HepG2 (cell line): ENCODE data around the gene CHST6. TPM values are rescaled to one million over a fixed set of nuclear protein-coding genes. Genes with fewer than 3 reads are reported as not detected.

Source experiments
- AHR ChIP-seq: IDR thresholded peaks from 2 replicates; pipeline ENCODE4 v1.6.1; 2018; ENCODE audit warnings: missing genetic modification reagents, missing compliant biosample characterization
- AKAP8 ChIP-seq: sonication (generic); formaldehyde crosslinking; IDR thresholded peaks from 2 replicates; pipeline ENCODE4 v1.5.1; 2020; ENCODE audit warnings: mild to moderate bottlenecking, missing genetic modification reagents
- DNMT3B ChIP-seq: conservative IDR thresholded peaks from 2 replicates; pipeline ENCODE4 v1.6.1; 2016; ENCODE audit warnings: missing biosample characterization, control low read depth
- FOXA3 ChIP-seq: IDR thresholded peaks from 2 replicates; pipeline ENCODE4 v1.6.1; 2016; ENCODE audit warnings: missing genetic modification reagents, missing compliant biosample characterization
- HMG20A ChIP-seq: IDR thresholded peaks from 2 replicates; pipeline ENCODE4 v1.6.1; 2016; ENCODE audit warnings: borderline replicate concordance
- JUN ChIP-seq: sonication (generic); formaldehyde crosslinking; IDR thresholded peaks from 2 replicates; pipeline ENCODE4 v1.4.0; 2020; ENCODE audit warnings: mild to moderate bottlenecking, missing genetic modification reagents
- KLF6 ChIP-seq: IDR thresholded peaks from 2 replicates; pipeline ENCODE4 v1.8.0; 2016; ENCODE audit warnings: missing biosample characterization, missing genetic modification reagents
- MLLT10 ChIP-seq: sonication (generic); formaldehyde crosslinking; IDR thresholded peaks from 2 replicates; pipeline ENCODE4 v1.4.0; 2020; ENCODE audit warnings: missing genetic modification reagents
- NKX3-1 ChIP-seq: sonication (generic); formaldehyde crosslinking; IDR thresholded peaks from 2 replicates; pipeline ENCODE4 v1.5.0; 2020; ENCODE audit warnings: missing genetic modification reagents
- PLRG1 ChIP-seq: fragments of 450-650 bp; conservative IDR thresholded peaks from 2 replicates; pipeline ENCODE4 v1.6.1; 2016
- POLR2AphosphoS2 ChIP-seq: IDR thresholded peaks from 2 replicates; pipeline ENCODE4 v1.6.1; 2011; ENCODE audit warnings: low read depth, low read length, improper control_type of control experiment
- PTBP1 ChIP-seq: fragments of 200-400 bp; formaldehyde crosslinking; IDR thresholded peaks from 2 replicates; pipeline ENCODE4 v1.6.1; 2018; ENCODE audit warnings: low read length, low read depth; ENCODE audit not compliant: poor library complexity, severe bottlenecking
- RBFOX2 ChIP-seq: fragments of 200-400 bp; formaldehyde crosslinking; IDR thresholded peaks from 2 replicates; pipeline ENCODE4 v1.6.1; 2017; ENCODE audit warnings: low read depth, mild to moderate bottlenecking, low read length
- RBM22 ChIP-seq: fragments of 200-400 bp; formaldehyde crosslinking; optimal IDR thresholded peaks from 2 replicates; pipeline ENCODE3; 2017; ENCODE audit warnings: mild to moderate bottlenecking, low read length, moderate library complexity
- TBL1XR1 ChIP-seq: fragments of 150-350 bp; IDR thresholded peaks from 2 replicates; pipeline ENCODE4 v1.6.1; 2014; ENCODE audit warnings: borderline replicate concordance, low read length; ENCODE audit not compliant: partially characterized antibody
- TCF7L2 ChIP-seq: IDR thresholded peaks from 2 replicates; pipeline ENCODE4 v1.6.1; 2011; ENCODE audit warnings: mild to moderate bottlenecking, low read depth, low read length, moderate library complexity
- WIZ ChIP-seq: sonication (generic); formaldehyde crosslinking; IDR thresholded peaks from 2 replicates; pipeline ENCODE4 v1.5.1; 2020; ENCODE audit warnings: mild to moderate bottlenecking, missing genetic modification reagents
- ZBTB7A ChIP-seq: sonication (generic); formaldehyde crosslinking; IDR thresholded peaks from 2 replicates; pipeline ENCODE4 v1.8.0; 2022; ENCODE audit warnings: mild to moderate bottlenecking, missing genetic modification reagents
- ZBTB8A ChIP-seq: sonication (generic); formaldehyde crosslinking; IDR thresholded peaks from 2 replicates; pipeline ENCODE4 v1.4.0; 2020; ENCODE audit warnings: mild to moderate bottlenecking, low read depth, missing genetic modification reagents, borderline replicate concordance
- ZNF274 ChIP-seq: sonication (generic); formaldehyde crosslinking; IDR thresholded peaks from 2 replicates; pipeline ENCODE4 v1.5.1; 2020; ENCODE audit warnings: mild to moderate bottlenecking, missing genetic modification reagents
- polyA plus RNA-seq, 8 experiments: library from polyadenylated mRNA; depleted of rRNA in 3 of 8; stranded (reverse) in 7 of 8; unstranded in 1 of 8; fragments of >200 nt; fragmentation: Illumina TruSeq in 4 of 8; extraction: Trizol in 4 of 8; gene quantifications; 2 replicates each; pipeline versions ENCODE4 v1.2.1 to v1.2.3, GENCODE V29; 2011 to 2016; ENCODE audit warnings: low read depth in 4 of 8, missing spikeins in 1 of 8, mixed read lengths in 1 of 8; ENCODE audit not compliant: insufficient read depth in 1 of 8
- total RNA-seq, 5 experiments: library from RNA; depleted of rRNA; stranded (reverse); fragments of >200 nt; fragmentation: Illumina TruSeq; extraction: Trizol; gene quantifications; 2 replicates each; pipeline ENCODE4 v1.2.3, GENCODE V29; 2016; ENCODE audit warnings: low read depth in 1 of 5
- TF ChIP-seq, protein P1 (sequence below): sonication (generic); formaldehyde crosslinking; IDR thresholded peaks from 2 replicates; pipeline ENCODE4 v1.5.0; 2020; ENCODE audit warnings: mild to moderate bottlenecking, missing genetic modification reagents
- TF ChIP-seq, protein P2 (sequence below): sonication (generic); formaldehyde crosslinking; IDR thresholded peaks from 2 replicates; pipeline ENCODE4 v1.8.0; 2022; ENCODE audit warnings: mild to moderate bottlenecking, missing genetic modification reagents, moderate library complexity
- TF ChIP-seq, protein P3 (sequence below): sonication (generic); formaldehyde crosslinking; IDR thresholded peaks from 2 replicates; pipeline ENCODE4 v1.5.0; 2020; ENCODE audit warnings: missing genetic modification reagents, mild to moderate bottlenecking, borderline replicate concordance
- TF ChIP-seq, protein P4 (sequence below): sonication (generic); formaldehyde crosslinking; IDR thresholded peaks from 2 replicates; pipeline ENCODE4 v1.4.0; 2020; ENCODE audit warnings: missing genetic modification reagents

Gene CHST6
- total and polyA plus RNA-seq, 2 of the 13 experiments (the other 11 are each of a cell fraction or from before 2014, with no cell fraction given), result 0.18 to 0.91 TPM

DNA sequence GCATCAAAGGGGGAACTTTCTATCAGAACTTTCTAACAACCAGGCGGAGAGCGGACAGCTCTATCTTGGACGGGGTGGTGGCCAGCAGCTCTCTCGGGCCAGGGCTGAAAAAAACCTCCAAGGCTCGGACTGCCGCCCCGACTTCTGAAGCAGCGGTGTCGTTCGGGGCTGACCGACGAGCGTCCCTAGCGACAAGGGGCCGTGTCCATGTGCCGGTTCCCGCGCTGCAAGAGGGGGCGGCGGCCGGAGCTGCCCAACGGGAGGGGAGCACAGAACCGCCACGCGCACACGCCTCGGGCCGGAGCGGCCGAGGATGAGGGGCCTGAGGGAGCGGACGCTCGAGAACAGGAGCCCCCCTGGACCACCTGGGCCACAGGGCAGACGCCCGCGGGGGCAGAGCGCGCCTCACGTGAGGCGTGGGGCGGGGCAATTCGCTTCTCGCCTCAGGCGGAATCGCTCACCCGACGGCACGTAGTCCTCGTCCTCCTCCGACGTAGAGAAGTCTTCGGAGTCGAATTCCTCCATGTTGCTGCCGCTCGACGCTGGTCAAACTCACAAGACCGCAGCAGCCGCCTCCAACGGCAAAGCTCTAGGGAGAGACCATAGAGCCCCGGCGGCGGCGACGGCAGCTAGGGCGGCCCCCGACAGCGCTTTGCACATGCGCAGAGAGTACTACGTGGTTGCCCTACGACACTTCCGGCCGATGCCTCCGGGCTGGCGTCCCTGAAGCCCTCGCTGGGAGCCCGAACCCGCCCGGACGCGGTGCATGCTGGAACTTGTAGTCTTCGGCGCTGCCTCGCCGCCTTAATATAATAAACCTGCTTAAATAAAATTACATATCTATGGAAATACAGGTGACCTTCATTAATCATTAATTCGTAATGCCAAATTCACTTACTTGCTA, 62.2 kb downstream of the CHST6 start, which contains the start of gene CFDP1 (continued):
- TF ChIP-seq DNMT3B (CRISPR knock-in tag) (no peak; the same call in 1 of the 2 replicates), MLLT10 (CRISPR knock-in tag) (no peak), PTBP1 (peak; percentile 48), ZNF274 (CRISPR knock-in tag) (peak; percentile 99), WIZ (CRISPR knock-in tag) (no peak), RBFOX2 (peak; percentile 87), AHR (CRISPR knock-in tag) (peak; percentile 63; the same call in 1 of the 2 replicates), KLF6 (0 out of 2 replicates have a peak, but pooled peaks have one; percentile 51), POLR2AphosphoS2 (no peak), FOXA3 (peak; percentile 31; the same call in 1 of the 2 replicates), AKAP8 (no peak), RBM22 (no peak), ZBTB8A (CRISPR knock-in tag) (peak; percentile 92; the same call in 1 of the 2 replicates), PLRG1 (no peak), NKX3-1 (CRISPR knock-in tag) (peak; percentile 51; the same call in 1 of the 2 replicates), JUN (CRISPR knock-in tag) (peak; percentile 78), ZBTB7A (peak; percentile 86; the same call in 1 of the 2 replicates), TBL1XR1 (peak; percentile 21), HMG20A (CRISPR knock-in tag) (no peak), TCF7L2 (no peak)
- TF ChIP-seq, protein P1, sequence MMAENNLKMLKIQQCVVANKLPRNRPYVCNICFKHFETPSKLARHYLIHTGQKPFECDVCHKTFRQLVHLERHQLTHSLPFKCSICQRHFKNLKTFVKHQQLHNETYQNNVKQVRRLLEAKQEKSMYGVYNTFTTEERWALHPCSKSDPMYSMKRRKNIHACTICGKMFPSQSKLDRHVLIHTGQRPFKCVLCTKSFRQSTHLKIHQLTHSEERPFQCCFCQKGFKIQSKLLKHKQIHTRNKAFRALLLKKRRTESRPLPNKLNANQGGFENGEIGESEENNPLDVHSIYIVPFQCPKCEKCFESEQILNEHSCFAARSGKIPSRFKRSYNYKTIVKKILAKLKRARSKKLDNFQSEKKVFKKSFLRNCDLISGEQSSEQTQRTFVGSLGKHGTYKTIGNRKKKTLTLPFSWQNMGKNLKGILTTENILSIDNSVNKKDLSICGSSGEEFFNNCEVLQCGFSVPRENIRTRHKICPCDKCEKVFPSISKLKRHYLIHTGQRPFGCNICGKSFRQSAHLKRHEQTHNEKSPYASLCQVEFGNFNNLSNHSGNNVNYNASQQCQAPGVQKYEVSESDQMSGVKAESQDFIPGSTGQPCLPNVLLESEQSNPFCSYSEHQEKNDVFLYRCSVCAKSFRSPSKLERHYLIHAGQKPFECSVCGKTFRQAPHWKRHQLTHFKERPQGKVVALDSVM (CRISPR knock-in tag), result peak; percentile 36; the same call in 1 of the 2 replicates
- TF ChIP-seq, protein P2, sequence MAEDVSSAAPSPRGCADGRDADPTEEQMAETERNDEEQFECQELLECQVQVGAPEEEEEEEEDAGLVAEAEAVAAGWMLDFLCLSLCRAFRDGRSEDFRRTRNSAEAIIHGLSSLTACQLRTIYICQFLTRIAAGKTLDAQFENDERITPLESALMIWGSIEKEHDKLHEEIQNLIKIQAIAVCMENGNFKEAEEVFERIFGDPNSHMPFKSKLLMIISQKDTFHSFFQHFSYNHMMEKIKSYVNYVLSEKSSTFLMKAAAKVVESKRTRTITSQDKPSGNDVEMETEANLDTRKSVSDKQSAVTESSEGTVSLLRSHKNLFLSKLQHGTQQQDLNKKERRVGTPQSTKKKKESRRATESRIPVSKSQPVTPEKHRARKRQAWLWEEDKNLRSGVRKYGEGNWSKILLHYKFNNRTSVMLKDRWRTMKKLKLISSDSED, result peak; percentile 86; the same call in 1 of the 2 replicates
- TF ChIP-seq, protein P3, sequence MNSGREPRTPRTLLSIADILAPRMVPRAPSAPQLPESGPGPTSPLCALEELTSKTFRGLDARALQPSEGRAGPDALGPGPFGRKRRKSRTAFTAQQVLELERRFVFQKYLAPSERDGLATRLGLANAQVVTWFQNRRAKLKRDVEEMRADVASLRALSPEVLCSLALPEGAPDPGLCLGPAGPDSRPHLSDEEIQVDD (CRISPR knock-in tag), result peak; percentile 98
- TF ChIP-seq, protein P4, sequence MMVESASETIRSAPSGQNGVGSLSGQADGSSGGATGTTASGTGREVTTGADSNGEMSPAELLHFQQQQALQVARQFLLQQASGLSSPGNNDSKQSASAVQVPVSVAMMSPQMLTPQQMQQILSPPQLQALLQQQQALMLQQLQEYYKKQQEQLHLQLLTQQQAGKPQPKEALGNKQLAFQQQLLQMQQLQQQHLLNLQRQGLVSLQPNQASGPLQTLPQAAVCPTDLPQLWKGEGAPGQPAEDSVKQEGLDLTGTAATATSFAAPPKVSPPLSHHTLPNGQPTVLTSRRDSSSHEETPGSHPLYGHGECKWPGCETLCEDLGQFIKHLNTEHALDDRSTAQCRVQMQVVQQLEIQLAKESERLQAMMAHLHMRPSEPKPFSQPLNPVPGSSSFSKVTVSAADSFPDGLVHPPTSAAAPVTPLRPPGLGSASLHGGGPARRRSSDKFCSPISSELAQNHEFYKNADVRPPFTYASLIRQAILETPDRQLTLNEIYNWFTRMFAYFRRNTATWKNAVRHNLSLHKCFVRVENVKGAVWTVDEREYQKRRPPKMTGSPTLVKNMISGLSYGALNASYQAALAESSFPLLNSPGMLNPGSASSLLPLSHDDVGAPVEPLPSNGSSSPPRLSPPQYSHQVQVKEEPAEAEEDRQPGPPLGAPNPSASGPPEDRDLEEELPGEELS, result peak; percentile 50; the same call in 1 of the 2 replicates
